ENCODE measurements around the gene SETBP1.
"Not testable (repeated sequence)": the region's sequence is repeated elsewhere in the genome, so short reads cannot be mapped to it uniquely, and the experiment has no call there.

Gene SETBP1

DNA sequence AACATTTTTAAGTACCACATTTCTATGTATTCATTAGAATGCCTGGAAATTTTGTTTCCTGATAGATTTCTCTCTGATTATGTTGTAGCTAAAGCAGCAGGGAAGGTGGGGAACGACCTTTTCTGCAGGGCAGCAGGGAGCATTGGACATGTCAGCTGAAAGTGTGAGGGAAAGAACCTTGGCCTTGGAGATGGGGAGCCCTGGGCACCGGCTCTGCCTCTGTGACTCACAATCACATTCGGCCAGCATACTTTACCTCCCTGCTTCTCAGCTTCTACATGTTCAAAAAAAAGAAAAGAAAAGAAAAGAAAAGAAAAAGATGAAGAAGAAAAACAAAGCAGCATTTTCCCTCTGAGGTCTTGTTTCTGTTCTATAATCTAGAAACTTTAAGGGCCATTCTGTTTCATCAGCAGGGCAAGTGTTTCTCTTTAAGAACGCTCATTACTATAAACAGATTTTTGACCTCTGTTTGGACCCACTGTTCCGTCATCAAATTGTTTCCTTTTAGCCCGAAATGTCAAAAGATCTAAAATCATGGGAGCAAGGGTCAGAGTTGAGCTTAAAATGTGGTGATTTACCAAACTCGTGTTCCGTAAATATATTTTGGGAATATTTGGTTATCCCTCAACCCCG lies 27.9 kb downstream of the SETBP1 start:
- no peaks in the 10 kb centered on the region for H3K9me3 ChIP-seq (ENCODE audit: control insufficient read depth, low read length)
- no peaks in the 10 kb centered on the region for H3K27me3 ChIP-seq (replicated peaks; ENCODE audit: control insufficient read depth, insufficient read depth, low read length)
- H3K36me3 ChIP-seq (ENCODE audit: control insufficient read depth, insufficient read depth, low read length, severe bottlenecking) = no peaks in the 10 kb centered on the region
- DNase-seq (ENCODE audit: low read depth) = peak; percentile 52
- peaks cover 32% of the 10 kb centered on the region for H3K4me1 ChIP-seq (ENCODE audit: control insufficient read depth, insufficient read depth, low read length)
- peak overlapping the region; percentile 43 for H3K9ac ChIP-seq (ENCODE audit: low read length)
- peak overlapping the region; percentile 49 for H3K4me3 ChIP-seq (ENCODE audit: low read length)

DNA sequence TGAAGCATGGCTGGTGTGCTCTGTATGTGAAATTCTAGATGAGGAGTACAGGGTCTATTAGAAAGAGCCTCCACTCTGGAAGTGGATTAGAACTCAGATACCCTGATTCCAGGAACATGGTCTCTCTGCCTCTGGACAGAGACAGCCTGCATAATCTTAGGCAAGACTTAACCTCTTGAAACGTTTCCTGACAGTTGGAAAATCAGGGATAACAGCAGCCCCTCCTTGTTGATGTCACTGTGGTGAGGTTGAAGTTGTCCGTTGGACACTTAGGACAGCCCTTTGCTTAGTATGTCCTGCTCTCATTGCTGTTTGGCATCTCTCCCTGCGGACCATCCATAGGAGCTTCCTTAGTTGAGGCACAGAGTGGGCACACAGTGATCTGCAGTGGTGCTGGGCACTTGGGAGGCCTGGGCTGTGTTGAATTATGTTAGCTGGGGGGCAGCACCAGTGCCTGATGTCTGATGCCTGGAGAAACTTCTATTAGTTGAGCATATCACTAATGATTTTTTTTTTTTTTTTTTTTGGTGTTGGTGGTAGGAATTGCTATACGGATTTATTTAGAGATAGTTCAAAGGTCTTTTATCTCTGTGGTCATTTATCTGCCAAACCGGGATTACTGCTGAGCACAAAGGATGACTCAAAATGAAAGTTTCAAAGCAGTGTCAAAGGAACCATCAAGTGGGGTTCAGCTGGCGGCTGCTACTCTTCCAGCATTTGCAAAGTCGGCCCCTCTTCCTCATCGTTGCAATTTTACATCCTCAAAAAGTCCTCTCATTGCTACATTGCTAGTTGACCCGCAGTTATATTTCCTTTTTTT lies 28.8 kb downstream of the SETBP1 start:
- Histone ChIP-seq H3K9me3 (ENCODE audit: control insufficient read depth, low read length) (no peaks in the 10 kb centered on the region), H3K27me3 (replicated peaks; ENCODE audit: control insufficient read depth, insufficient read depth, low read length) (no peaks in the 10 kb centered on the region), H3K9ac (ENCODE audit: low read length) (peak overlapping the region; percentile 43), H3K4me3 (ENCODE audit: low read length) (peak overlapping the region; percentile 49), H3K36me3 (ENCODE audit: control insufficient read depth, insufficient read depth, low read length, severe bottlenecking) (no peaks in the 10 kb centered on the region), H3K4me1 (ENCODE audit: control insufficient read depth, insufficient read depth, low read length) (peaks cover 30% of the 10 kb centered on the region)
- no peak for DNase-seq (ENCODE audit: low read depth)

DNA sequence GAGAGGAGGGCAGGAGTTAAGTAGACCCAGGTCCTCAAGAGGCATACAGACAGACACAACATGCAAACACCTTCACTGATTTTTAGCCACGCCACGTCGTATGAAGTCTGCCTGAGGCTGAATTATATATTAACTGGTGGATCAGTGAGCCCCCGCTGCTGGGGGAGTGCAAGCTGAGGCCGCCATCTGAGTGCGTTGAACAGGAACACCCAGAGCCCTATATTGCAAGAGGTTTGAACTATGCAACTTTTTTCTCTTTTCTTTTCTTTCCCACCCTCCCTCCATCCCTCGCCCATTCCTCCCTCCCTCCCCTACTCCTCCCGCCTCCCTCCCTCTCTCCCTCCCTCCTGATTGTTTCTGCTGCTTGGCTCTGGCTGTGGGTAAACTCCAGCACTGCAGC lies 30.2 kb downstream of the SETBP1 start:
- H3K4me1 ChIP-seq (ENCODE audit: control insufficient read depth, insufficient read depth, low read length) = peaks cover 39% of the 10 kb centered on the region
- DNase-seq (ENCODE audit: low read depth) = no peak

DNA sequence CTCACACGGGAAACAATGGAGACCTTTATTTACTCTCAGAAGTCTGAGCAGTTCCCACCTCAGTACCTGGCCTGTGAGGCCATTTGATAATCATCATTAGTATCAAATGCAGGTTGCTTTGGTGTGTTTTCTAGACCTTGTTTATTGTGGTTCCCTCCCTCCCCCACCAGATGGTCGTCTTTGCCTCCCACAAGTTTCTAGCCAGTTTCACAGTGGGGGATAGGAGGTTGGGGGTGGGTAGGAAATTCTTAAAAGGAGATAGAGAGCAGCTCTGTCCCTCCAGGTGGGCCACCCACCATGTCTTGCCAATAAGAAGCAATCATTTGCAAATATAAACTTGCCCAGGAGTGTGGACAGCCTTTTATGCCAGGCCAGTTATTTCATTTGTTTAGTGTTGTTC lies 31.3 kb downstream of the SETBP1 start:
- no peaks in the 10 kb centered on the region for H3K36me3 ChIP-seq (ENCODE audit: control insufficient read depth, insufficient read depth, low read length, severe bottlenecking)
- peaks cover 45% of the 10 kb centered on the region for H3K4me1 ChIP-seq (ENCODE audit: control insufficient read depth, insufficient read depth, low read length)
- no peak overlapping the region for H3K9ac ChIP-seq (ENCODE audit: low read length)
- no peak for DNase-seq (ENCODE audit: low read depth)
- H3K9me3 ChIP-seq (ENCODE audit: control insufficient read depth, low read length) = no peaks in the 10 kb centered on the region
- H3K4me3 ChIP-seq (ENCODE audit: low read length) = no peak overlapping the region
- no peaks in the 10 kb centered on the region for H3K27me3 ChIP-seq (replicated peaks; ENCODE audit: control insufficient read depth, insufficient read depth, low read length)

More for the DNA sequence above, 30.2 kb downstream of the SETBP1 start:
- no peaks in the 10 kb centered on the region for H3K9me3 ChIP-seq (ENCODE audit: control insufficient read depth, low read length)
- no peak overlapping the region for H3K4me3 ChIP-seq (ENCODE audit: low read length)
- no peaks in the 10 kb centered on the region for H3K36me3 ChIP-seq (ENCODE audit: control insufficient read depth, insufficient read depth, low read length, severe bottlenecking)
- H3K27me3 ChIP-seq (replicated peaks; ENCODE audit: control insufficient read depth, insufficient read depth, low read length) = no peaks in the 10 kb centered on the region
- H3K9ac ChIP-seq (ENCODE audit: low read length) = no peak overlapping the region

DNA sequence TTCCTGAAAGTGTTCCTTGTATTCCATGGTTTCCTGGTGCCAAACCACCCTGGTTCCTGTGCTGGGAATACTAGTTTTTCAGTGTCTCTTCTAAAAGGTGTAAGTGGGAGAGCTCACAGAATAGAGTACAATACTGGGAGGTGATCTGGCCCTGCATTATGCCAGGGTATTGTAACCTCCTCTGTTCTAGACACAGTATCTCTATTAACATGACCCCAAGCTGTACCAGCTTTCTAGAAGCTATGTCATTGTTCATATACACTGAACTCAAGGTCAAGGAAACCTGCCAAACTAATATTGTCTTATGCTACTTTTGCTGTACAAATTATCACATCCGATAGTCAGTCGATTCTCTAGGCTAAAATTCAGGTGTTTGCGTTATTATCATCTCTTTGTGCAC lies 32.7 kb downstream of the SETBP1 start:
- H3K9me3 ChIP-seq (ENCODE audit: control insufficient read depth, low read length) = no peaks in the 10 kb centered on the region
- H3K9ac ChIP-seq (ENCODE audit: low read length) = no peak overlapping the region
- DNase-seq (ENCODE audit: low read depth) = no peak
- peaks cover 44% of the 10 kb centered on the region for H3K4me1 ChIP-seq (ENCODE audit: control insufficient read depth, insufficient read depth, low read length)
- H3K36me3 ChIP-seq (ENCODE audit: control insufficient read depth, insufficient read depth, low read length, severe bottlenecking) = no peaks in the 10 kb centered on the region
- H3K27me3 ChIP-seq (replicated peaks; ENCODE audit: control insufficient read depth, insufficient read depth, low read length) = no peaks in the 10 kb centered on the region
- H3K4me3 ChIP-seq (ENCODE audit: low read length) = no peak overlapping the region

DNA sequence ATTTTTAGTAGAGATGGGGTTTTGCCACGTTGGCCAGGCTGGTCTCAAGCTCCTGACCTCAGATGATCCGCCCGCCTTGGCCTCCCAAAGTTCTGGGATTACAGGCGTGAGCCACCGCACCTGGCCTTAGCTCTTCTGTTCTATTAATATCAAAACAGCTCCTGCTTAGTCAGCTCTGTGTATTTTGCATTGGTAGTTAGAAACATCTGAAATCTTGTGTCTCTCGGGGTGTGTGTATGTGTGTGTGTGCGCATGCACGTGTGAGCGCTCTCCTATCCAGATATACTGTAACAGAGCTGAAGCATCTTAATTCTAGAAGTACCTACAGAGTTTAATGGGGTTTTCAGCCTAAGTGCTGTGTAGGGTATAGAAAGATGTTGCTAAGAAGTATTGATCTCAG lies 33.7 kb downstream of the SETBP1 start:
- no peaks in the 10 kb centered on the region for H3K9me3 ChIP-seq (ENCODE audit: control insufficient read depth, low read length)
- peak overlapping the region; percentile 66 for H3K9ac ChIP-seq (ENCODE audit: low read length)
- no peak for DNase-seq (ENCODE audit: low read depth)
- H3K27me3 ChIP-seq (replicated peaks; ENCODE audit: control insufficient read depth, insufficient read depth, low read length) = no peaks in the 10 kb centered on the region
- H3K4me3 ChIP-seq (ENCODE audit: low read length) = no peak overlapping the region
- no peaks in the 10 kb centered on the region for H3K36me3 ChIP-seq (ENCODE audit: control insufficient read depth, insufficient read depth, low read length, severe bottlenecking)
- H3K4me1 ChIP-seq (ENCODE audit: control insufficient read depth, insufficient read depth, low read length) = peaks cover 38% of the 10 kb centered on the region

DNA sequence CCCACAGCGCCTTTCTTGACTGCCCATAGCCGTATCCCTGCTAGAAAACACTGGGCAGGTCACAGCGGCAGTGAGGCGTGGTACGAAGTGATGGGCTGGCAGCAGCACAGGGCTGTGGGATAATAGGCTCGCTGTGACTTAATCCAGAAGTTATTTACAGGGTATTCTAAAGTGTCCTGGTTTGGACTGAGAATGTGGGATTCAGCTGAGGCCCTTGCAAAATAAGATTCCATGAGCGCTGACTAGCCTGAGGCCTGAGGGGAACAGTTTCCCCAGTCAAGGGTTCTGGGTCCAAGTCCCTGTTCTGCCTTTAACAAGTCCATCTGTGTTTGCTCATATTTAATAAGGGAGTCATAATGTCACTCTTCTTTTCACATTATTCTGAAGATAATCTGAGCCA lies 34.6 kb downstream of the SETBP1 start:
- Histone ChIP-seq H3K4me1 (ENCODE audit: control insufficient read depth, insufficient read depth, low read length) (peaks cover 30% of the 10 kb centered on the region), H3K9me3 (ENCODE audit: control insufficient read depth, low read length) (no peaks in the 10 kb centered on the region)
- peak; percentile 93 for DNase-seq (ENCODE audit: low read depth)

GRCh38 chr18:44715842-44716241 lies 35.2 kb downstream of the SETBP1 start:
- DNase-seq (ENCODE audit: low read depth) = peak; percentile 27
- H3K4me3 ChIP-seq (ENCODE audit: low read length) = peak overlapping the region; percentile 53

More for the DNA sequence above, 34.6 kb downstream of the SETBP1 start:
- H3K9ac ChIP-seq (ENCODE audit: low read length) = peak overlapping the region; percentile 66
- H3K4me3 ChIP-seq (ENCODE audit: low read length) = peak overlapping the region; percentile 53
- H3K27me3 ChIP-seq (replicated peaks; ENCODE audit: control insufficient read depth, insufficient read depth, low read length) = no peaks in the 10 kb centered on the region
- H3K36me3 ChIP-seq (ENCODE audit: control insufficient read depth, insufficient read depth, low read length, severe bottlenecking) = no peaks in the 10 kb centered on the region

DNA sequence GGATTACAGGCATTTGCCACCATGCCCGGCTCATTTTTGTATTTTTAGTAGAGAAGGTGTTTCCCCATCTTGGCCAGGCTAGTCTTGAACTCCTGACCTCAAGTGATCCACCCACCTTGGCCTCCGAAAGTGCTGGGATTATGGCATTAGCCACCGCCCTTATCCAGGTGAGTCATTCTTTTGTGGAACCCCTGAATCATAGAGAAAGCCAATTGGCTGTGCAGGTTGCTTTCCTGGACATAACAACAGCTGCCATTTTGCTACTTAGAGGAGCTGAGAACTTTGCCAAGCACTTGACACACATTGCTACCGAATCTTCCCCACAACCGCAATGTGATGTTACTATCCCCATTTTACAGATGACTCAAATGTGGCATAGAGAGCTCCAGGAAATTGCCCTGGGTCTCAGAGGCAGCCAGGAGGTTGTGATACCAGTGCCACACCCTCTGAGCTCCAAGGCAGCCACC lies 36.0 kb downstream of the SETBP1 start:
- H3K4me1 ChIP-seq (ENCODE audit: control insufficient read depth, insufficient read depth, low read length) = peaks cover 30% of the 10 kb centered on the region
- no peak for DNase-seq (ENCODE audit: low read depth)

More at GRCh38 chr18:44715842-44716241, 35.2 kb downstream of the SETBP1 start:
- peak overlapping the region; percentile 66 for H3K9ac ChIP-seq (ENCODE audit: low read length)
- peaks cover 30% of the 10 kb centered on the region for H3K4me1 ChIP-seq (ENCODE audit: control insufficient read depth, insufficient read depth, low read length)
- no peaks in the 10 kb centered on the region for H3K27me3 ChIP-seq (replicated peaks; ENCODE audit: control insufficient read depth, insufficient read depth, low read length)
- H3K9me3 ChIP-seq (ENCODE audit: control insufficient read depth, low read length) = no peaks in the 10 kb centered on the region
- no peaks in the 10 kb centered on the region for H3K36me3 ChIP-seq (ENCODE audit: control insufficient read depth, insufficient read depth, low read length, severe bottlenecking)

GRCh38 chr18:44719519-44720060 lies 38.9 kb downstream of the SETBP1 start:
- peaks cover 34% of the 10 kb centered on the region for H3K4me1 ChIP-seq (ENCODE audit: control insufficient read depth, insufficient read depth, low read length)

More for the DNA sequence above, 36.0 kb downstream of the SETBP1 start:
- H3K36me3 ChIP-seq (ENCODE audit: control insufficient read depth, insufficient read depth, low read length, severe bottlenecking) = no peaks in the 10 kb centered on the region
- H3K9me3 ChIP-seq (ENCODE audit: control insufficient read depth, low read length) = no peaks in the 10 kb centered on the region
- H3K9ac ChIP-seq (ENCODE audit: low read length) = no peak overlapping the region
- H3K4me3 ChIP-seq (ENCODE audit: low read length) = no peak overlapping the region
- no peaks in the 10 kb centered on the region for H3K27me3 ChIP-seq (replicated peaks; ENCODE audit: control insufficient read depth, insufficient read depth, low read length)

DNA sequence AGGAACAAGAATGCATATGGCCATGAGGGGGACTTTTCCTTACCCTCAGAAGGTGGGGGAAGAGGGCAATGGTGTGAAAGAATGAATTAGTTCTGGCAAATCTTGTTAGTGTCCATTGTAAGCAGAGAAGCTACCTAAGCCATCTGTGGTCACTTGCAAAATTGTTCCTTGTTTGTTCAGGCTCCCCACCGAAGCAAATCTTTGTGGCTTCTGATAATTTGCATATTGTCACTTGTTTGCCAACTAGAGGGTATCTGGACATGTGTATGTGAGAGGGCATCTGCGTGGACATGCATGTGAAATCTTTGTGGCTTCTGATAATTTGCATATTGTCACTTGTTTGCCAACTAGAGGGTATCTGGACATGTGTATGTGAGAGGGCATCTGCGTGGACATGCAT lies 41.1 kb downstream of the SETBP1 start:
- H3K36me3 ChIP-seq (ENCODE audit: control insufficient read depth, insufficient read depth, low read length, severe bottlenecking); H3K9me3 ChIP-seq (ENCODE audit: control insufficient read depth, low read length); DNase-seq (ENCODE audit: low read depth); H3K4me3 ChIP-seq (ENCODE audit: low read length); H3K9ac ChIP-seq (ENCODE audit: low read length); H3K27me3 ChIP-seq (replicated peaks; ENCODE audit: control insufficient read depth, insufficient read depth, low read length): not testable (repeated sequence)
- peaks cover 36% of the 10 kb centered on the region for H3K4me1 ChIP-seq (ENCODE audit: control insufficient read depth, insufficient read depth, low read length)

More at GRCh38 chr18:44719519-44720060, 38.9 kb downstream of the SETBP1 start:
- H3K36me3 ChIP-seq (ENCODE audit: control insufficient read depth, insufficient read depth, low read length, severe bottlenecking) = no peaks in the 10 kb centered on the region
- H3K27me3 ChIP-seq (replicated peaks; ENCODE audit: control insufficient read depth, insufficient read depth, low read length) = no peaks in the 10 kb centered on the region
- no peak overlapping the region for H3K4me3 ChIP-seq (ENCODE audit: low read length)
- H3K9ac ChIP-seq (ENCODE audit: low read length) = no peak overlapping the region
- DNase-seq (ENCODE audit: low read depth) = no peak
- H3K9me3 ChIP-seq (ENCODE audit: control insufficient read depth, low read length) = no peaks in the 10 kb centered on the region

All from adipocyte (in vitro differentiated cells).